ENCODE results near the gene SLC1A1.
"Not testable (repeated sequence)": the region's sequence is repeated elsewhere in the genome, so short reads cannot be mapped to it uniquely, and the experiment has no call there.

SLC1A1 gene

GRCh38 chr9:4514252-4515128 is 24.2 kb downstream of the SLC1A1 start:
- CTCF ChIA-PET: interaction anchor here (1.0 kb wide), 1 partner anchor 34 kb away, joined by 3 read pairs; no protein-coding TSS in a partner anchor
- H3K4me3 ChIP-seq (ENCODE audit: low read depth, low read length): no peak overlapping the region

GRCh38 chr9:4515958-4516375 is 25.7 kb downstream of the SLC1A1 start:
- no peak overlapping the region for H3K4me3 ChIP-seq (ENCODE audit: low read depth, low read length)
- POLR2A ChIA-PET: no interaction called here
- DNase-seq (ENCODE audit: low read depth, low spot score): no peak
- TF ChIP-seq, protein P1, sequence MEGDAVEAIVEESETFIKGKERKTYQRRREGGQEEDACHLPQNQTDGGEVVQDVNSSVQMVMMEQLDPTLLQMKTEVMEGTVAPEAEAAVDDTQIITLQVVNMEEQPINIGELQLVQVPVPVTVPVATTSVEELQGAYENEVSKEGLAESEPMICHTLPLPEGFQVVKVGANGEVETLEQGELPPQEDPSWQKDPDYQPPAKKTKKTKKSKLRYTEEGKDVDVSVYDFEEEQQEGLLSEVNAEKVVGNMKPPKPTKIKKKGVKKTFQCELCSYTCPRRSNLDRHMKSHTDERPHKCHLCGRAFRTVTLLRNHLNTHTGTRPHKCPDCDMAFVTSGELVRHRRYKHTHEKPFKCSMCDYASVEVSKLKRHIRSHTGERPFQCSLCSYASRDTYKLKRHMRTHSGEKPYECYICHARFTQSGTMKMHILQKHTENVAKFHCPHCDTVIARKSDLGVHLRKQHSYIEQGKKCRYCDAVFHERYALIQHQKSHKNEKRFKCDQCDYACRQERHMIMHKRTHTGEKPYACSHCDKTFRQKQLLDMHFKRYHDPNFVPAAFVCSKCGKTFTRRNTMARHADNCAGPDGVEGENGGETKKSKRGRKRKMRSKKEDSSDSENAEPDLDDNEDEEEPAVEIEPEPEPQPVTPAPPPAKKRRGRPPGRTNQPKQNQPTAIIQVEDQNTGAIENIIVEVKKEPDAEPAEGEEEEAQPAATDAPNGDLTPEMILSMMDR (IDR thresholded peaks at IDR 0.05; ENCODE audit: insufficient read depth, low read length, missing control alignments): no peak
- CTCF ChIA-PET: interaction anchor here (1.0 to 1.5 kb wide), 2 partner anchors 8 to 33 kb away, joined by 3 read pairs; no protein-coding TSS in a partner anchor

More at GRCh38 chr9:4514252-4515128, 24.2 kb downstream of the SLC1A1 start:
- POLR2A ChIA-PET: no interaction called here
- TF ChIP-seq, protein P1 (IDR thresholded peaks at IDR 0.05; ENCODE audit: insufficient read depth, low read length, missing control alignments): no peak
- DNase-seq (ENCODE audit: low read depth, low spot score): no peak

DNA sequence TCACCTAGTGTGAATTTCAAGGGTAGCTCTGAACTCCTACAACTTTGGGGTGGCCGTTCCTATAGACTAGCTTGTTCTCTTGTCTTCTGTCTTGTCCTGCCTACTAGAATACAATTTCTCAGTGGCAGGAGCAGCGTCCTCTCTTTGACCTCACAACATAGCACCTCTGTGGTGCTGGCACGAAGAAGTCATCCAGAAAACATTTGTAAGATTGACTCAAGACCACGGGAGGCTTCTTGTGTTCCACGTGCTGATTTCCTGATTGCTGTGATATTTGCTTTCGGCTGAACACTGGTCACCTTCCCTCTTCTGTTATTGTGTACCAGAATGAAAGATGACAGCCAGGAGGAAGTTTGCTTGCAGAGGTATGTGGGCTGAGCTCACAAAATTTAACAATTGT is 27.0 kb downstream of the SLC1A1 start:
- CTCF ChIA-PET: no interaction called here
- no peak overlapping the region for H3K4me3 ChIP-seq (ENCODE audit: low read depth, low read length)
- no peak for DNase-seq (ENCODE audit: low read depth, low spot score)
- TF ChIP-seq, protein P1 (IDR thresholded peaks at IDR 0.05; ENCODE audit: insufficient read depth, low read length, missing control alignments): no peak
- POLR2A ChIA-PET: no interaction called here

DNA sequence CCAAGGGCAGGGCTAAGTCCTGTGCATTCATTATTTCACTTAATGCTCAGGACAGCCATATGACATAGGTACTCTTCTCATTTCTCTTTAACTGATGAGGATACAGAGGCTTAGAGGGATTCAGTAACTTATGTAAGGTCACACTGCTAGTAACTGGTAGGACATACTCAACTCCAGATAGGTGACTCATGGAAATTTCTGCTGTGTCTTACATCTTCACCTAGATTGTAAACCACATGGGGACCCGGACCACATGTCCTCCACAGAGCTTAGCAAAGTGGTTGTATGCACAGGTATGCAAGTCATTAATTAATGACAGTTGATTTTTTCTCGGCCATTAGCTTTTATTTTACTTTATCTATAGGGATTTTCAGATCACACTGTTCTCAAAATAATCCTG is 29.3 kb downstream of the SLC1A1 start:
- POLR2A ChIA-PET: no interaction called here
- no peak for DNase-seq (ENCODE audit: low read depth, low spot score)
- TF ChIP-seq, protein P1 (IDR thresholded peaks at IDR 0.05; ENCODE audit: insufficient read depth, low read length, missing control alignments): no peak
- CTCF ChIA-PET: interaction anchor here (0.9 kb wide), 1 partner anchor 15 kb away, joined by 4 read pairs; no protein-coding TSS in a partner anchor
- H3K4me3 ChIP-seq (ENCODE audit: low read depth, low read length): no peak overlapping the region

- ChIA-PET CTCF (interaction anchor here (0.9 kb wide), 1 partner anchor 15 kb away, joined by 4 read pairs; no protein-coding TSS in a partner anchor), POLR2A (no interaction called here)
- TF ChIP-seq, protein P1 (IDR thresholded peaks at IDR 0.05; ENCODE audit: insufficient read depth, low read length, missing control alignments): no peak
- DNase-seq (ENCODE audit: low read depth, low spot score): no peak
- H3K4me3 ChIP-seq (ENCODE audit: low read depth, low read length): no peak overlapping the region
These were observed 29.8 kb downstream of the SLC1A1 start for GRCh38 chr9:4520055-4520454.

- H3K4me3 ChIP-seq (ENCODE audit: low read depth, low read length): no peak overlapping the region
- ChIA-PET CTCF (no interaction called here), POLR2A (interaction anchor here (0.7 kb wide), 1 partner anchor 36 kb away, joined by 3 read pairs; no protein-coding TSS in a partner anchor)
- TF ChIP-seq, protein P1 (IDR thresholded peaks at IDR 0.05; ENCODE audit: insufficient read depth, low read length, missing control alignments): no peak
- DNase-seq (ENCODE audit: low read depth, low spot score): no peak
These were observed 40.1 kb downstream of the SLC1A1 start for GRCh38 chr9:4530375-4530774.

GRCh38 chr9:4530831-4531230 is 40.6 kb downstream of the SLC1A1 start:
- CTCF ChIA-PET; DNase-seq (ENCODE audit: low read depth, low spot score); H3K4me3 ChIP-seq (ENCODE audit: low read depth, low read length): not testable (repeated sequence)
- POLR2A ChIA-PET: interaction anchor here (0.7 kb wide), 1 partner anchor 36 kb away, joined by 3 read pairs; no protein-coding TSS in a partner anchor

- CTCF ChIA-PET; POLR2A ChIA-PET; DNase-seq (ENCODE audit: low read depth, low spot score); H3K4me3 ChIP-seq (ENCODE audit: low read depth, low read length): not testable (repeated sequence)
These were observed 41.1 kb downstream of the SLC1A1 start for GRCh38 chr9:4531355-4531754.

GRCh38 chr9:4533881-4534280 is 43.6 kb downstream of the SLC1A1 start:
- DNase-seq (ENCODE audit: low read depth, low spot score); H3K4me3 ChIP-seq (ENCODE audit: low read depth, low read length); CTCF ChIA-PET; POLR2A ChIA-PET: not testable (repeated sequence)

Data from AG04449 (cell line).